GM21390 (cell line): ENCODE measurements around the gene PHACTR4.
"Not testable (repeated sequence)": the region's sequence is repeated elsewhere in the genome, so short reads cannot be mapped to it uniquely, and the experiment has no call there.

Experiments used
- ATAC-seq: cut with Tn5 transposase; IDR thresholded peaks from one replicate; pipeline ENCODE4 v1.9.1; 2021; ENCODE audit not compliant: unreplicated experiment

The PHACTR4 gene

DNA sequence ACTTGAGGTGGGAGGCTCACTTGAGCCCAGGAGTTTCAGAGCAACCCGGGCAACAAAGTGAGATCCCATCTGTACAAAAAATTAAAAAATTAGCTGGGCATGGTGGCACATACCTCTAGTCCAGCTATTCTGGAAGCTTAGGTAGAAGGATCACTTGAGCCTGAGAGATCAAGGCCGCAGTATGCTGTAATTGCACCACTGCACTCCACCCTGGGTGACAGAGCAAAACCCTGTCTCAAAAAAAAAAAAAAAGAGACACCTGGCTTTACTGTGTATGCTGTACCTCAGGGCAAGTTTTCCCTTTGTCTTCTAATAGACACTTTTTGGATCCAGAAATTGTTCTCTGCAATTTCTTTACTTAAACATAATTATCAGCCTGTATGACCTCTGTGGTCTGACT lies 113.2 kb downstream of the PHACTR4 start:
- ATAC-seq, result no peak

DNA sequence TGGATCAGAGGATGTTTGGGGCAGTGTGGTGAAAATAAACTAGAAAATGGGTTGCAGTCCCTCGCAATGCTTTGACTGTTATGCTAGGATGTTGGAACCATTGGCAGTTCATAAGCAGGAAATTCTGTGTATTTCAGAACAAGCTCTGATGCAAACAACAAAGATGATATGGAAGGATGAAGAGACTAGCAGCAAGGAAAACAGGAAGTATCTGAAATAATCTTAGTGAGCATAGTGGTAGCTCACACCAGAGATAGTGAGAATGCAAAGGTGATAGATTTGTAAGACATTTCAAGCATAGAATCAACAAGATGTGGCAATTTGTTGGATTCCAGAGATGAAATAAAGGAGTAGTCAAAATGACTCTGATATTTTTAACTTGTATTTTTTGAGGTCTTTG lies 125.2 kb downstream of the PHACTR4 start:
- no peak for ATAC-seq

DNA sequence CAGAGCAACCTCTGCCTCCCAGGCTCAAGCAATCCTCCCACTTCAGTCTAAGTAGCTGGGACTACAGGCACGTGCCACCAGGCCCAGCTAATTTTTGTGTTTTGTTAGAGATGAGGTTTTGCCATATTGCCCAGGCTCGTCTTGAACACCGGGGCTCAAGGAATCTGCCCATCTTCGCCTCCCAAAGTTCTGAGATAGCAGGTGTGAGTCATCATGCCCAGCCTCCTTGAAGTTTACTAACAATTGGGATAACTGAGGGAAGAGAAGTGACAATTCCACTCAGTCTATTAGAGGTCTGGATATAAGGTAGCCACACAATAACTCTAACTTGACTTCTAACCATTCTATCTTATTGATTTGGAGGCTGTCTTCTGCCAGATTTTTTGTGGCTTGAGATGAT lies 130.0 kb downstream of the PHACTR4 start:
- no peak for ATAC-seq

DNA sequence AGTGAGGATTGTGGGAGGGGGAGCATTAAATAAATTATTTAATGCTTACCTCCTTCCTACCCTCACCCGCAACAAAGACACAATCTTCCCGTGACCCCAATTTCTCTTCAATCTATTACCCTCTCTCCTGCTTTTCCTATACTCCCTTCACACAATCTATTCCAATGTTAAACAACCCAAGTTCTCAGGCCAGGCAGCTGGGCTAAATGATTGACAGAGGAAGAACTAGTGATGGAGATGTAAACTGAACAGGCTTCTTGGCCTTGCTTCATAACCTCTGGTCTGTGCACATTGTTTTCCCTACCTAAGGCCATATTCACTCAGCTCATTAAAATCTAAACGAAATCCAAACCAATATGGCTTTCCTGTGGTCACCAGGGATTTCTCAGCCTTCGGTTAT lies 132.4 kb downstream of the PHACTR4 start:
- no peak for ATAC-seq

GRCh38 chr1:28503117-28503516 lies 133.6 kb downstream of the PHACTR4 start:
- ATAC-seq, result no peak

DNA sequence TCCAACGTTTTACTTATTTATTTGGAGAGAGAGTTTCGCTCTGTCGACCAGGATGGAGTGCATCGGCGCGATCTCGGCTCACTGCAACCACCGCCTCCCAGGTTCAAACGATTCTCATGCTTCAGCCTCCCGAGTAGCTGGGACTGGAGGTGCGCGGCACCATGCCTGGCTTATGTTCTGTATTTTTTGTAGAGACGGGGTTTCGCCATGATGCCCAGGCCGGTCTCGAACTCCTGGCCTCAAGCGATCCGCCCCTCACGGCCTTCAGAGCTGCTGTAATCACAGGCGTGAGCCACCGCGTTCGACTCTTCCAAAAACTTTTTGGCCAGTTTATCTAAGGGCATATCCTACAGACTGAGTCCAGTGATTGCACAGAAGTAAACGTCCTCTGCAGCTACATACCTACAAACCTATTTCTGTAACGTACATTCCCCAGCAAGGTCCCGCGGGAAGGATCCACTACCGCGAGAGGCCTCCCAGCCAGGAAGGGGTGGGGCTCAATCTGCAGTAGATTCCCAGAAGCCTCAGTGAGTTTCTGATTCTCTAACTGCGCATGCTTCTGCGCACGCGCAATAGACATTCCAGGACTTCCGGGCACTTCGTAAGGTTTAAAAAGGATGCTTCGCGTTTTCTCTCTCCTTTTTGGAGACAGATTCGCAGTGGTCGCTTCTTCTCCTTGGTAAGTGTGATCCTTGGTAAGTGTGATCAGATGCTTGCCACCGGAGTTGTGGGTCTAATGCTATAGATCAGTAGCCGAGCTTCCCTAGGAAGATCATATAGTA lies 136.1 kb downstream of the PHACTR4 start, which contains the start of gene RCC1:
TSS of gene RCC1 (plus strand) at position 638 of the 782 bp plus-strand sequence. CDS start 23,824 bp downstream, outside the sequence.
- peak; percentile 70 for ATAC-seq

DNA sequence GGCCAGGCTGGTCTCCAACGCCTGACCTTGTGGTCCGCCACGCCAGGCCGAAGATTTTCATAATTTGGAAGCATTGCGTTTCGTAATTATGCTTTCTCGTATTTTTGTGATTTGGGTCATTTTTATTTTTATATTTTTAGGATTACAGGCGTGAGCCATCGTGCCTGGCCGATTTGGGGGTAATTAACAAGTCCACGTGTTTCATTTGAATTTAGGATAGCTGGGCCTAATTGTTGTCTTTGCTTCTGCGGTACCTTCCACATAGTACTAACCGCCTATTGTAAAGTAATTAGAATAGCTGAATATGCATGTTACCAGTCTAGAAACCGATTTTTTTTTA lies 137.3 kb downstream of the PHACTR4 start:
- no peak for ATAC-seq

DNA sequence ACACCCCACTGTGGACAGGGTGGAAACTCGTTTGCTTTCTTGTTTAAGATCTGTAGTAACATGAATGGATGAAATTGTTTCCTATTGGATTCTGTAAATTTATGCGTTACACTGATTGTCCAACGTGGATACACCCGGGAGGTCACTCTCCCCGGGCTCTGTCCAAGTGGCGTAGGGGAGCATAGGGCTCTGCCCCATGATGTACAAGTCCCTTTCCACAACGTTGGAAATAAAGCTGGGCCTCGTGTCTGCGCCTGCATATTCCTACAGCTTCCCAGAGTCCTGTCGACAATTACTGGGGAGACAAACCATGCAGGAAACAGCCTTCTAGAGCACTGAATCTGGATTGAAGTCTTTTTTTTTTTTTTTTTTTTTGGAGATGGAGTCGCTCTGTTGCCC lies 137.7 kb downstream of the PHACTR4 start:
- ATAC-seq, result no peak

DNA sequence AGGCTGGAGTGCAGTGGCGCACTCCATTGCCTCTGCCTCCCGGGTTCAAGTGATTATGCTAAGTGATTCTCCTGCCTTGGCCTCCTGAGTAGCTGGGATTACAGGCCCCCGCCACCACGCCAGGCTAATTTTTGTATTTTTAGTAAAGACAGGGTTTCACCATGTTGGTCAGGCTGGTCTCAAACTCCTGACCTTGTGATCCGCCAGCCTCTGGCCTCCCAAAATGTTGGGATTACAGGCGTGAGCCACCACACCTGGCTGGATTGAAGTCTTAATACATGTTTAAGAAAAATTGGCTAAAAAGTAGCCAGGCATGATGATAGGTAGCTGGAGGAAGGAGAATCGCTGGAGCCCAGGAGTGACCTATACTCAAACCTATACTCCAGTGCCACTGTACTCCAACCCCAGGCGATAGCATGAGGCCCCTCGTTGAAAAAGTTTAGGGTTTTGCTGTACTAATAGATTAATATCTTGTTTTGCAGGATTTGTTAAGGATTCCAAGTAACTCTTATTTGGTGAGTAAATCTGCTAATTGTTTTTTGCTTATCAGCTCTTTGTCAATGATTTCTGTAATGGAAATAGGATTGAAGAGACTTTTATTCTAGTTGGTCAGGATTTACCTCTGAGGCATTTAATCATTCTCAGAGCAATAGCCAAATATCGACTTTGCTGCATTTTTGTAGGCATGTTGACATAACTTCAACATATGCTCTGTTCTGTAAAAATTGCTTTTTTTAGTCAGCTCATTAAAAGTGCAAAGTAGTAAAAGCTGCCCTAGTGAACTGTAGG lies 138.3 kb downstream of the PHACTR4 start:
- ATAC-seq, result no peak

DNA sequence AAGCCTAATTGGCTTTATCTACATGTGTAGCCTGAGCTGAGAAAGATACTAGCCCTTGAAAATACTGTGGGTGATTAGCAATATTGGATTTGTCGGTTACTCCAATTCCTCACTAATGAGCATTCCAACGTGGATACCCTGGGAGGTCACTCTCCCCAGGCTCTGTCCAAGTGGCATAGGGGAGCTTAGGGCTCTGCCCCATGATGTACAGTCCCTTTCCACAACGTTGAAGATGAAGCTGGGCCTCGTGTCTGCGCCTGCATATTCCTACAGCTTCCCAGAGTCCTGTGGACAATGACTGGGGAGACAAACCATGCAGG lies 138.9 kb downstream of the PHACTR4 start:
- ATAC-seq, result no peak

DNA sequence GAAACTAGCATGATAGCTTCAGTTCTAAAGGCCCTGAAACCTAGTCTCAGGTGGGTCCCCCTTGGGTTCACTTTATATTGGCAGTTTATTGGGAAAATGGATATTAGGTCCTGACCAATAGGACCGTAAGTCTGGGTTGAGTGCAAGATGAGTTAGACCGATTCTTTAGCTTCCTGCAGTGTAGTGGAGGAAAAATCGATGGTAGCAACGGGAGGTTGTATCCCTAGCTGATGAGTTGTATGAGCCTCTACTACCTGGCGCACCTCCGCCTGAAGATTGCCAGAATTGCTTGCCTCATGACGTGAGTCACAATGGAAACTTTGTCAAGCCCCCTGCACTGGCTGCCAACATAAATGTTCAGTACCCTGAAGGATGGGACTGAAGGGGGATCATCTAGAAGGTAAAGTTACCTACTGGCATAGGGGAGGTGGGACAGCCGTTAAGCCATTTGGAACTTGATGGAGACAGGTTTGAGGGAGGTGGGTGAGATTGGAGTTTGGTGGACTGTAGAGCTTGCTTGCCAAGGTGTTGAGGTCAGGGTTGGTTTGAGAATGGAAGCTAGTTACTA lies 140.2 kb downstream of the PHACTR4 start:
- ATAC-seq, result no peak

DNA sequence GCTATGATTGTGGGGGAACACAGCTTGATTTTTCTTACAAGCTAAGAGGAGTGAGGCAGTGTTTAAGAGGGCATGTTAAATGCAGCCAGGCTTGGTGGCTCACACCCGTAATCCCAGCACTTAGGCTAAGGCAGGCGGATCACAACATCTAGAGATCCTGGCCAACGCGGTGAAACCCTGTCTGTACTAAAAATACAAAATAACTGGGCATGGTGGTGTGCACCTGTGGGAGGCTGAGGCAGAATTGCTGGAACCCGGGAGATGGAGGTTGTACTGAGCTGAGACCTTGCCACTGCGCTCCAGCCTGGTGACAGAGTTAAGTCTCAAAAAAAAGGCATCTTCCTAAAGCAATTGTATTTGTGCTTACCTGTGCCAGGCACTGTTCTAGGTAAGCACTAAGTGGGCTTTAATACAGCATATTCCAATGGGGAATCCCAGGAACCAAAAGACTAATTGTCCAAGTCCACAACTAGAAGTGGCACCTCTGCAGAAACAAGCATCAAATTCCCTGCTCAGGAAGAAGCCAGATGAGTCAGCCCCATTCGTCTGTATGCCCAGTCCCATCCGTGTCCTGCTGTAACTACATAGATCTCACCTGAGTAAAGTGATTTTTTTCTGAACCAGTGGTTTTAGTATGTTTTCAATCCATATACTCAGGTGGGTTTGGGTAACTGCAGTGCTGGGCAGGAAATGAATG lies 140.9 kb downstream of the PHACTR4 start:
- ATAC-seq, result no peak

GRCh38 chr1:28510970-28511440 lies 141.5 kb downstream of the PHACTR4 start:
- no peak for ATAC-seq

DNA sequence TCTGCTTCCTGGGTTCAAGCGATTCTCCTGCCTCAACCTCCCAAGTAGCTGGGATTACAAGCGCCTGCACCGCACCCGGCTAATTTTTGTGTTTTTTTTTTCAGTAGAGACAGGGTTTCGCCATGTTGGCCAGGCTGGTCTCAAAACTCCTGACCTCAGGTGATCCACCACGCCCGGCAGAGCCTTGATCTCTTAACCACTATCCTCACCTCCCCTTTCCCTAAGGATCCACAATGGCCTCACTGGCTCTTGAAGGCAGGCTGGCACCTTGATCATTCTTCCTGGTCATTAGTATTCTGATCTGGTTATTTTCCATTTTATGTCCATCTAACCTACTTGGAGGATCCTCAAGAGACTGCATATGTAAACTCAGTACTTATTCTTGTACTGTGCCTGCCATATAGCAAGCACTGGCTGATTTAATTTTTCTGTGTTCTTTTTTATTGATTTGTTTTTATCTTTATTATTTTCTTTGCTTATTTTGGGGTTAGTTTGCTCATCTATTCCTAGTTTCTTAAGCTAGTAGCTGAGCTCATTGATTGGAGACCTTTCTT lies 142.6 kb downstream of the PHACTR4 start:
- ATAC-seq, result no peak

- ATAC-seq, result not testable (repeated sequence)
These were observed 144.9 kb downstream of the PHACTR4 start for GRCh38 chr1:28514445-28514933.

GRCh38 chr1:28516518-28516956 lies 147.0 kb downstream of the PHACTR4 start:
- ATAC-seq, result no peak

DNA sequence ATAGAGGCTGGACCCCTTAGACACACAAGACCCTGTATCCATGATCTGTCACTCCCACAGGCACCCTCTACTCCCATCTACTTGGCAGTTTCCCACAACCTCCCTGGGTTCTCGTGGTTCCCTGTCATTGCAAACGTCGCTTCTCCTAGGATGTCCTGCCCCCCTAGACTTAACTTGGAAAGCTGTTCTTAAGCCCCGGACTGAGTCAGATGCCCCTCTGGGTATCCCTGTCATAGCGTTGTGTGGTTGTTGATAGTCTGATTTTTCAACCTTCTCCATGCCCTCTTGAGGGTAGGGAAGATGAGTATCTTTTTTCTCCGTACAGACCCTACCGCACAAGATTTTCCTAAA lies 148.1 kb downstream of the PHACTR4 start:
- no peak for ATAC-seq

DNA sequence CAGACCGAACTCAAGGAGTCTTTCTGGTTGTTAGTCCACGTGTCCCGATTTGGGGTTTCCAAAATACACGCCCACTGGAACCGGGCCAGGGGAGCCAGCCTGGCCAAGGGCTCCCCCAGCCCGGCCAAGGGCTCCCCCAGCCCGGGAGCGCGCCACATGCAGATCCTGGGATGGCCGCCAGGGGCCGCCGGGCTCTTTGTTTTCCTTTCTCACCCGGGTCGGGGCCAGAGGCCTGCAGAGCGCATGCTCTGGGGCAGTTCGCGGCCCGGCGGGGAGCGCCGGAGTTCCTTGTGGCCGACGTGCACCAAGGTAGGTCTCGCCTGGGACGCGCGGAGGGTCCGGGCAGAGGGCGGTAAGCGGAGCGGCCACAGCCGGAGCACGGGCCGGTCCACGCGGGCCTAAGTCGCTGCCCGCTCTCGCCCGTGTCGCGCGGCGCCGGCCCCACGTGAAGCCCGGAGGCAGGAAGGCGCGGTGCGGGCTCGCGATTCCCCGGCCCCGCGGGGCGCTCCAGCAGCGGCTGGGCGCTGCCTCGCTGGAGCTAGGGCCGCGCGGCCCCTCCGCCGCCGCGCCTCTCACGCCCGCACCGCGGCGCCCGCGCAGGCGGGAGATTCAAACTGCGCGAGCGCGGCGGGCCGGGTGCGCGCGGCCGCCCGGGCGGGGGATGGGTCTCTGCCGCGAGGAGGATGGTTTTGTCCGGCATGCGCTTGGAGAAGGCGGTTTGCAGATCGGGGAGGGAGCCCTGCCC lies 148.6 kb downstream of the PHACTR4 start:
- ATAC-seq, result peak; percentile 61

DNA sequence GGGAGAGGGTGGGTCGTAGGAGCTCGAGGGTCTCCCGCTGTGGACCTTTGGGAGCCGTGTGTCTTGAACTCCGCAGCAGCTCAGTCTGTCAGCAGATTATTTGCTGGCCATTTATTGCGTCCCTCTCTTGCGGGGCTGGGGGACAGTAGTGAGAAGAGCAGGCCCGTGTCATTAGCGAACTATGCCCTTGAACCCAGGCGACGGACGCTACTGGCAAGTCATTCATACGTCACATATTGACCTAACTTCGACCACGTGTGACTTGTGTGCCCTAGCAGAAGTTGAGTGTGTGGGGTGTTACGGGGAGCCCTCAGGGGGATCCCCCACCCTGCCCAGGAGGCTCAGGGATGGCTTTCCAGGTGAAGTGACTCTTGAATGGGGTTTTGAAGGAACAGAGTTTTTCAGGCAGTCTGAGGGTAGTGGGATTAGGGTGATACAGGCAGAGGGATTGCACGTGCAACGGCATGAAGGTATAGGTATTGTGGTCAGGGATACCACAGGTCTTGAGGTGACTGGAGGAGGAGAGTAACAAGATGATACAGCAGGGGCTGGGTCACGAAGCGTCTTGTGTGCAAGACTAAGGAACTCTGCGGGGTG lies 149.3 kb downstream of the PHACTR4 start:
- ATAC-seq, result no peak
